Activated T-helper 1 cell treated with anti-CD3 and anti-CD28 coated beads, Interleukin-12 subunit alpha, Interleukin-12 subunit beta, Interleukin-2, Interleukin-4 antibody, amounts not matched to agents 30 ng/mL and 10 ng/mL and 1 ng/mL, durations not matched to agents 14 hours and 24 hours and 36 hours (primary cell): ENCODE results near the gene ENOX1. TPM values are rescaled to one million over a fixed set of nuclear protein-coding genes. Genes with fewer than 3 reads are reported as not detected.
"Not testable (repeated sequence)": the region's sequence is repeated elsewhere in the genome, so short reads cannot be mapped to it uniquely, and the experiment has no call there.

Experiments used
- DNase-seq: peaks from one replicate; pipeline ENCODE4 v3.0.0; 2021; ENCODE audit warnings: low spot score
- H3K27ac Mint-ChIP-seq: one replicate; pipeline ENCODE4 v1.8.0; 2021; ENCODE audit warnings: mild to moderate bottlenecking, mixed read lengths
- H3K27me3 Mint-ChIP-seq: one replicate; pipeline ENCODE4 v1.8.0; 2022; ENCODE audit warnings: mild to moderate bottlenecking, moderate library complexity, mixed read lengths; ENCODE audit not compliant: insufficient read depth
- H3K36me3 Mint-ChIP-seq: one replicate; pipeline ENCODE4 v1.8.0; 2021; ENCODE audit warnings: low read depth, mixed read lengths
- H3K4me1 Mint-ChIP-seq: one replicate; pipeline ENCODE4 v1.8.0; 2021; ENCODE audit warnings: low read depth, mixed read lengths
- H3K4me3 Mint-ChIP-seq: one replicate; pipeline ENCODE4 v1.8.0; 2021; ENCODE audit warnings: mild to moderate bottlenecking, moderate library complexity, mixed read lengths
- H3K9me3 Mint-ChIP-seq: one replicate; pipeline ENCODE4 v1.8.0; 2021; ENCODE audit warnings: mixed read lengths
- intact Hi-C: fragments of 100-400 bp; cut with micrococcal nuclease; formaldehyde crosslinking; loops from one replicate; pipeline ENCODE4 v1.15.1; 2024
- total RNA-seq: library from RNA; stranded (reverse); gene quantifications from 2 replicates; pipeline ENCODE4 v1.2.3, GENCODE V29; 2022

Gene ENOX1
- total RNA-seq, 1 donor from 2014 or later: 0.08 TPM

- Mint-ChIP-seq H3K27me3 (peaks cover 16% of the 10 kb centered on the region), H3K27ac (no peak overlapping the region), H3K36me3 (no peaks in the 10 kb centered on the region), H3K9me3 (no peaks in the 10 kb centered on the region), H3K4me3 (no peak overlapping the region), H3K4me1 (no peaks in the 10 kb centered on the region)
- intact Hi-C loops: no loop called here
- no peak for DNase-seq
Observed at GRCh38 chr13:43180837-43181236, 605.9 kb downstream of the ENOX1 start.

- Mint-ChIP-seq H3K4me1 (no peaks in the 10 kb centered on the region), H3K4me3 (no peak overlapping the region), H3K27me3 (peaks cover 15% of the 10 kb centered on the region), H3K27ac (no peak overlapping the region), H3K36me3 (no peaks in the 10 kb centered on the region), H3K9me3 (no peaks in the 10 kb centered on the region)
- intact Hi-C loops: no loop called here
- DNase-seq: no peak
Observed at GRCh38 chr13:43180036-43180660, 606.6 kb downstream of the ENOX1 start.

GRCh38 chr13:43171489-43171888, 615.3 kb downstream of the ENOX1 start:
- H3K27ac Mint-ChIP-seq: no peak overlapping the region
- DNase-seq: no peak
- intact Hi-C loops: no loop called here

DNA sequence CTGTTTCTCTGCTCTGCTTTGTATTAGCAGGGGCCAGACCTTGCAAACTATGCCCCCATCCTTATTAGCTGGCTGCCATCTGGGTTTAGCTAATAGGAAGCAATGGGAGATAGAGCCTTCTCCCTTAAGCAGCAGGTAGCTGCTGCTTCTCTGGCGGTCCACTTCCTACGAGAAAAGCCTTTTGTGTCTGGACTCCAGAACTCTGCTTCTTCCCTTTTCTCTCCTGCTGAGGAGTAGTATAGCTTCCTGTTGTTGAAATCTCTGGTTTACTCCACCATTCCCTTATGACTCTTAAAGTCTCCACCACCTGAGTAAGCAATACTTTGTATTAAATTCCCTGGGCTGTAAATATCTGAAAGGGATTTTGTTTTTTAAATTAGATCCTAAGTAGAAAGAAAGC, 616.3 kb downstream of the ENOX1 start:
- Mint-ChIP-seq H3K27me3 (peaks cover 8% of the 10 kb centered on the region), H3K4me3 (no peak overlapping the region), H3K9me3 (peaks cover 2% of the 10 kb centered on the region), H3K4me1 (no peaks in the 10 kb centered on the region), H3K36me3 (no peaks in the 10 kb centered on the region), H3K27ac (no peak overlapping the region)
- no peak for DNase-seq
- intact Hi-C loops: no loop called here

More at GRCh38 chr13:43171489-43171888, 615.3 kb downstream of the ENOX1 start:
- no peaks in the 10 kb centered on the region for H3K4me1 Mint-ChIP-seq
- H3K36me3 Mint-ChIP-seq: no peaks in the 10 kb centered on the region
- H3K9me3 Mint-ChIP-seq: no peaks in the 10 kb centered on the region
- H3K4me3 Mint-ChIP-seq: no peak overlapping the region
- H3K27me3 Mint-ChIP-seq: peaks cover 8% of the 10 kb centered on the region

DNA sequence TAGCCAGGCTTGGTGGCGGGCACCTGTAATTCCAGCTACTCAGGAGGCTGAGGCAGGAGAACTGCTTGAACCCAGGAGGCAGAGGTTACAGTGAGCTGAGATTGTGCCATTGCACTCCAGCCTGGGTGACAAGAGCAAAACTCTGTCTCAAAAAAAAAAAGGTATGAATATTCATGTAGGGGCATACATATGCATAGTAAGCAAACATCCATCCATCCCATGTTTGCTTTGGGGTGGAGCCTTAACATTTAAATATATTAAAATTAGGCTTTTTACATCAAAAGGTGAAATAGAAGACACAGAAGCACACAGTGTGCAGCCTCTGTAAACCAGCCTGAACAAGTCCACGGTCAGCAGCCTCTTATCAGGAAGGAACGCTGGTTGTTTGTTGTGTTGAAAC, 618.3 kb downstream of the ENOX1 start:
- intact Hi-C loops, DNase-seq, H3K9me3 Mint-ChIP-seq, H3K36me3 Mint-ChIP-seq, H3K4me1 Mint-ChIP-seq, H3K27me3 Mint-ChIP-seq, H3K27ac Mint-ChIP-seq, H3K4me3 Mint-ChIP-seq: not testable (repeated sequence)

- DNase-seq: no peak
- intact Hi-C loops: no loop called here
- peaks cover 4% of the 10 kb centered on the region for H3K27me3 Mint-ChIP-seq
- H3K4me3 Mint-ChIP-seq: no peak overlapping the region
- H3K9me3 Mint-ChIP-seq: peaks cover 9% of the 10 kb centered on the region
- no peak overlapping the region for H3K27ac Mint-ChIP-seq
- no peaks in the 10 kb centered on the region for H3K36me3 Mint-ChIP-seq
- no peaks in the 10 kb centered on the region for H3K4me1 Mint-ChIP-seq
Observed at GRCh38 chr13:43167731-43168130, 619.0 kb downstream of the ENOX1 start.

DNA sequence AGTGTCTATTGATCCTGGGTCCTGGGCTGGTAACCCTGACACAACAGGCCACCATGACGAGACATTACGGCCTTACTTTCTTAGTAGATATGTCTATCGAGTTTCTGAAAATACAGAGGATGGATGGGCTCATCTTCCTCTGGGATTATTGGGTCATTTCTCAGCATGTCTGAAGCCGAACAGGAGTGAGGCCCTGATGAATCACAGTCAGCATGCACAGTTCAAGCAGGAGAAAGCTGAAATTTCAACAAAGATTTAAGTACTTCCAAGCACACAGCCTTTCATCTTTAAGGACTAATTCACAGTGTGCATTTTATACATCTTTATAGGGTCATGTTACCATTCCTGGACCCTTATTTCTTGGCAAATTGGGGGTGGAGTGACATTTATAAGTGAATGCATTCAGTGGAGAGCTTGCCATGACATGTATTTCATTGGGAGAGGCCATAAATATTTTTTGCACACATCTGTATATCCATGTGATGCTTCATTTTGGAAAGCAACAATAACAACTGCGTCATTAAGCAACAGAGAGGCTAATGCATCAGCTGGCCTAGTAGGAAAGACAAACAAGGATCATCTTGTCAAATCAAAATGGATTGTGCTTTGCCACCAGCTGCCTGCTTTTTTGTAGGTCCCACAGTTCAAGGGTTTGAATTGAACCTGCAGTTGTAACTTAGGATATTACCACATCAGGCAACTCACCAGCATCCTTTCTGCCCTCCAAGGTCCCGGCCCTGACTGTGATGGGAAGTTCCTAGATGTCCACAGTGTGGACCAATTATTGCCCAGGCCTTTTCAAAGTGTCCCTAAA, 619.9 kb downstream of the ENOX1 start:
- H3K4me3 Mint-ChIP-seq: no peak overlapping the region
- peaks cover 2% of the 10 kb centered on the region for H3K27me3 Mint-ChIP-seq
- no peak overlapping the region for H3K27ac Mint-ChIP-seq
- H3K4me1 Mint-ChIP-seq: no peaks in the 10 kb centered on the region
- peaks cover 9% of the 10 kb centered on the region for H3K9me3 Mint-ChIP-seq
- no peaks in the 10 kb centered on the region for H3K36me3 Mint-ChIP-seq
- no peak for DNase-seq
- intact Hi-C loops: no loop called here

Other genes with a start within 250 kb of the ENOX1 start
- 0.86 and 1.5 TPM in 2 replicates for gene CCDC122, start 92.8 kb upstream of the ENOX1 start, total RNA-seq
- gene LACC1, start 92.9 kb upstream of the ENOX1 start, total RNA-seq: 2.4 and 3.2 TPM in 2 replicates